Stimulated activated CD4-positive, alpha-beta T cell treated with anti-CD3 and anti-CD28 coated beads, Interleukin-4, amount 100 ng/mL, for 1 hour (primary cell): ENCODE results near the gene PITPNM3.
"Not testable (repeated sequence)": the region's sequence is repeated elsewhere in the genome, so short reads cannot be mapped to it uniquely, and the experiment has no call there.

Experiments used
- DNase-seq: peaks from one replicate; pipeline ENCODE4 v3.0.0-alpha.2; 2020

The PITPNM3 gene

GRCh38 chr17:6574687-6575595 is 18.6 kb upstream of the PITPNM3 start:
- DNase-seq = peak; percentile 21

GRCh38 chr17:6573982-6574686 is 17.8 kb upstream of the PITPNM3 start:
- no peak for DNase-seq

DNA sequence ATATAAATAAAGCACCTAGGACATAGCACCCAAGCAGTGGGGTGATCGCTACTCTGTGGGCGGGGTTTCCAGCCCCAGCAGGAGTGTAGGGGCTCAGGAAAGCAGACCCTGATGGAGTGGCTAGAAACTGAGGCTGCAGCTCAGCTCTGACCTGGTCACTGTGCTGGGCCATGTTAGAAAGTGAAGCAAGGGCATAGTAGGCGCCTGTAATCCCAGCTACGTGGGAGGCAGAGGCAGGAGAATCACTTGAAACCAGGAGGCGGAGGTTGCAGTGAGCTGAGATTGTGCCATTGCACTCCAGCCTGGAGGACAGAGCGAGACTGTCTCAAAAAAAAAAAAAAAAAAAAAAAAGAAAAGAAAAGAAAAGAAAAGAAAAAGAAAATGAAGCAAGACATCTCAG is 17.1 kb upstream of the PITPNM3 start:
- DNase-seq = not testable (repeated sequence)

DNA sequence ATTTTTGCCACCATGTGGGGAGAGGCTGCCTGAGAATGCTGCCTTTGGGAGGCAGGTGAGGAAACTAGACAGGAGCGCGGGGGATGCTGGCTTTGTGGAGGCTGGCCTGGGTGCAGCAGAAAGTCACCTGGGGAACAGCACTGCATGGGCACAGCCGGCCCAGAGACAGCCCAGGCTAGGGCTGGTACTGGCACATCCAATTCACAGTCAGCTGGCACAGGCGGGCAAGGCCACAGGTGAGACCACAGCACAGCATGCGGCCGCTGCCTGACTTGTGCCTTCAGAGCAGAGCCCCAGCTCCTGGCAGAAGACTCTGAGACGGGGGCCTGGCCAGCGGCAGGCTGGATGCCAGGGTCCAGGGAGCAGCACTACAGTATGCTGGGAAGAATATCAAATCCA is 16.6 kb upstream of the PITPNM3 start:
- DNase-seq = no peak

DNA sequence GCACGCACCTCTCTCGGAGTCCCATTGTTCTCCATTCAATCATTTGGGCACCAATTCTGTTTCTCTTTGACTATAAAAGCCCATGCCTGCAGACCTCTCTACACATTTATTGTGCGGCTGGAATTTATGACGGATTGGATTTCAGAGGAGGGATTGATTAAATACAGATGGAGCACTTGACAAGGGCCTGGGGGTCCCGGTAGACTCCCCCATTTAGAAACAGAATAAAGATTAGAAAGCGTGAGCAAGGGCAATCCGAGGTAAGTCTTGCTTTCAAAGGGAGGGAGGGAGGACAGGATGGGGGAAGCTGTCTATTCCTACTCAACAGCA is 15.1 kb upstream of the PITPNM3 start:
- no peak for DNase-seq

GRCh38 chr17:6570731-6571451 is 14.5 kb upstream of the PITPNM3 start:
- DNase-seq = no peak

- DNase-seq = no peak
Measured at GRCh38 chr17:6569370-6570285, 13.3 kb upstream of the PITPNM3 start.

DNA sequence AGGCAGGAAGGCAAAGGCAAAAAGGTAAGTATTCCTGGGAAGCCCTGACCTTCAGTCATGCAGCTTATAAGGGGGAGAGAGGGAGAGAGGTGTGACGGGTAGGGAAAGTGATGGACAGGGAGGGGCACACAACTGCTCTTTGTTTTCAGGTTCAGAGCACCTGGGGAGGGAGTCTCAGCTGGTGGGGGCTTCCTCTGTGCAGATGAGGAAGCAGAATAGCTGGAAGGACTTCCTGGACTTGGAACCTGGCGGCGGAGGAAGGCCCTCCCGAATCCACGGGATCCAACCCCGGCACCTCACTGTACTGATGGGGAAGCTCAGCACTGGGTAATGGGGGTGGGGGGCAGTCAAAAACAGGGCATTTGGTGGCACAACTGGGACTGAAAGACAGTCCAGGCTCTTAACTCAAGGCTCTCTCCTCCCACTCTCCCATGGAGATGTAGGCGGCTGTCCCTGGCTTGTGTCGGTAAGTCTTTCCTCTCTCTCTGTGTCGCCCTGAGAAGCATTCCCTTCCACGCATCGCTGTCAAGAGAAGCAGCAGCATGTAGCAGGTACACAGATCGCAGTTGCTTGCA is 11.9 kb upstream of the PITPNM3 start:
- no peak for DNase-seq

DNA sequence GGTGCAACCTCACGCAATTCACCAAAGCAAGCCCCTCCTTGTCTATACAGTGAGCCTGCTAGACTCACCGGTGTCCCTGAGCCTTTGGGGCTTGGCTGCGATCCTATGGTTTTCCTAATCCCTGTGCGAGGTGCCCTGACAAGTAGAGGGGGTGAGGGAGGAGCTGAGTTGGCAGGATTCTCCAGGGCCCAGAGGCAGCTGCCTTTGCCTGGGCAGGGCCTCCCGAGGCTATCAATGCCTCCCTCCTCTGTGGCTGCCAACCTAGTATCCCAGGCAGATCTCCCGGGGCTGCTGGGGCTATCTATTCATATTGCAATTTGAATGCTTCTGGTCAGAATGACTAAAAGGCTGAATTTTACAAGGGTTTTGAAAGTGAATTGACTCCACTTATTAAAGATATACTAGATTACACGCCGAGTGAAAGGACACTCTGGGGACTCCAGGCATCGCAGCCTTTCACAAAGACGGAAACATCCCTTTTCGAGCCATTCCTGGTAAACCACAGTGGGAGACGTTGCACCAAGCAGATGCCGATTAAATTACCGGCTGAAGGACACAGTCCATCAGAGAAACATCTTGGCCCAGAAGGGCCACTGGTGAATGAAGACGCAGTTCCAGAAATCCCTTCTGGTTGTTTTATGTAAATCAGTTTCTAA is 11.3 kb upstream of the PITPNM3 start:
- DNase-seq = no peak

DNA sequence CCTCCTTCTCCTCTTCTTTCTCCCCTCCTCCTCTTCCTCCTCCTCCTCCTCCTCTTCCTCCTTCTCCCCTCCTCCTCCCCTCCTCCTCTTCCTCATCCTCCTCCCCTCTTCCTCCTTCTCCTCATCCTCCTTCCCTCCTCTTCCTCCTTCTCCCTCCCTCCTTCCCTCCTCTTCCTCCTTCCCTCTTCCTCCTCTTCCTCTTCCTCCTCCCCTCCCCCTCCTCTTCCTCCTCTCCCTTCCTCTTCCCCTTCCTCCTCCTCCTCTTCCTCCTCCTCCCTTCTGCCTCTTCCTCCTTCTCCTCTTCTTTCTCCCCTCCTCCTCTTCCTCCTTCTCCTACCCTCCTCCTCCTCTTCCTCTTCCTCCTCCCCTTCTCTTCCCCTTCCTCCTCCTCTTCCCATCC is 5.1 kb upstream of the PITPNM3 start:
- DNase-seq = no peak

GRCh38 chr17:6560496-6560895 is 4.1 kb upstream of the PITPNM3 start:
- no peak for DNase-seq

- DNase-seq = no peak
Measured at GRCh38 chr17:6559753-6560215, 3.4 kb upstream of the PITPNM3 start.

GRCh38 chr17:6558932-6559752 is 2.8 kb upstream of the PITPNM3 start:
- DNase-seq = no peak

GRCh38 chr17:6558276-6558675 is 1.9 kb upstream of the PITPNM3 start:
- no peak for DNase-seq

- DNase-seq = no peak
Measured at GRCh38 chr17:6557040-6557438, 684 bp upstream of the PITPNM3 start.

GRCh38 chr17:6555331-6556120 is 829 bp downstream of the PITPNM3 start:
- peak; percentile 5 for DNase-seq

- no peak for DNase-seq
Measured at GRCh38 chr17:6554871-6555330, 1.5 kb downstream of the PITPNM3 start.

- DNase-seq = no peak
Measured at GRCh38 chr17:6554342-6554741, 2.0 kb downstream of the PITPNM3 start.

DNA sequence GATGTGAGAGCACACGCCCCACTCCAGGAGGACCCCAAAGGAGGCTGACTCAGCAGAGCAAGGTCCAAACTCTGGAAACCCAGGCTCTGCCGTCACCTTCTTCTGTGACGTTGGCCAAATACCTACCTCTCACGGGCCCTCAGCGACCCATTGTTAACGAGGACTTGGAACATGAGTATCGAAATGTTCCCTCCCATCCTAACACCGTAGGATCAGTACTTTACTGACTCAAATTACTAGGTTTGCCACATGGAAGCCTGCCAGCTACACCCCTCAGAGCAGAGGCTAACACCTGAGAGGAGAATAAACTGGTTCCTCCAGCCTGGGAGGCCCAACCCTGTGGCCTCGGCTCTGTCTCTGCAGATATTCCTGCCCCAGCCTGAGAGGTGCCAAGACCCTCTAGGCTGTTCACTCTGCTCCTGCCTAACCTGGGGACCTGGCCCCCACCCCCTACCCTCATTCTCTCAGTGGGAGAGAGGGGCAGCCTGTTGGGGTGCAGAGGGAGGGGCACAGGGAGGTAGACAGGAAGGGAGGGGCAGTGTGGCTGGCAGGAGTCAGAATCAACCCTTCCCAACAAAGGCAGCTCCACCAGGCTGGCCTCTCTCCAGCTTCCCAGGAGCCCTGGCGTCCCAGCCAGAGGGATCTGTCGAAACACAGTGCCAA is 4.4 kb downstream of the PITPNM3 start:
- no peak for DNase-seq
